ENCODE data around the gene ZBTB32. TPM values are rescaled to one million over a fixed set of nuclear protein-coding genes. Genes with fewer than 3 reads are reported as not detected.

The ZBTB32 gene
- polyA plus RNA-seq, 2 of the 4 experiments (the other 2 are of a cell fraction), result not detected

DNA sequence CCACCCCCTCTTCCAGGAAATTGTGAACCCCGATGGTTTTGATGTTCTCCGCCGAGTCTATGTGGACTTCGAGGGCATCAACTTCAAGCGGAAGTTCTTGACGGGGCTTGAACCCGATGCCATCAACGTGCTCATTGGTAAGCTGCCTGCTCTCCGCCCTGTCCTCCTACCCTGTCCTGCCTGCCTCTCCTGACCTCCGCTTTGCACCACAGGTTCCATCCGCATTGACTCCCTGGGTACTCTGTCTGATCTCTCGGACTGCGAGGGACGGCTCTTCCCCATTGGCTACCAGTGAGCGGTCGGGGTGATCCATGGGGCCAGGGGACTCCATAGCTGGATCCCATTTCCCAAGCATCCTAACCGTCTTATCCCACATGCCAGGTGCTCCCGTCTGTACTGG is 26.0 kb downstream of the ZBTB32 start:
- Histone ChIP-seq H3K27ac (no peak overlapping the region), H3K4me2 (no peak overlapping the region), H3K9me3 (no peaks in the 10 kb centered on the region), H3K4me1 (no peaks in the 10 kb centered on the region), H3K4me3 (no peak overlapping the region)
- WGBS (ENCODE audit: missing lambda C conversion rate), result 93% methylated on average over 18 of the region's 18 CpGs
- TF ChIP-seq HOXB13 (CRISPR knock-in tag; IDR thresholded peaks at IDR 0.05; ENCODE audit: low read depth) (no peak), FOSB (CRISPR knock-in tag; IDR thresholded peaks at IDR 0.05) (no peak), GATA3 (IDR thresholded peaks at IDR 0.05; ENCODE audit: borderline replicate concordance) (no peak)
- no peak for DNase-seq (ENCODE audit: low read depth in 1 of 2, low spot score in 1 of 2)
- no peak for ATAC-seq
- ChIA-PET POLR2A (interaction anchor here (1.7 to 2.1 kb wide), 2 partner anchors 10 to 15 kb away, joined by 4 to 10 read pairs; partner anchors contain the start of genes PSENEN and U2AF1L4), CTCF (interaction anchor here (0.7 to 1.6 kb wide), 7 partner anchors 9 to 182 kb away, joined by 3 to 7 read pairs (median 4); partner anchors contain the start of genes IGFLR1, PSENEN and U2AF1L4)
- FAIRE-seq, result no peak

DNA sequence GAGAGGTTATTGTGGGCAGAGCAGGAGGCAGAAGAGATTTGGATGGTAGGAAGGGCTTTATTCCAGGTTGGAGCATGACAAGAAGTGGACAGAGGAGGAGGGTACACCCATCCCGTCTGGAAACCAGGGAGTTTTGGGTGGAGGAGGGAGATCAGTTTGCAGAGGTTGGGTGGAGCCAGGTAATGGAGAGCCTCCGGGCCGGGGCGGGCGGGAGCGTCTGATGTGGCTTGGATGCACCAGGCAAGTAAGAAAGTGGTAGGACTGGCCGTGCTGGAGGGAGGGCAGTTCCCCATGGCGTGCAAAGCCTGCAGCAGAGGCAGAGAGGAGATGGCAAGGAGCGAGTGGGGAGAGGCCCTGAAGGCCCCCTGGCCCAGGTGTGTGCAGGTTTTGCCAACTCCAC is 27.0 kb downstream of the ZBTB32 start:
- Histone ChIP-seq H3K4me1 (no peaks in the 10 kb centered on the region), H3K27ac (no peak overlapping the region), H3K4me3 (no peak overlapping the region), H3K9me3 (no peaks in the 10 kb centered on the region), H3K4me2 (no peak overlapping the region)
- POLR2A ChIA-PET, result interaction anchor here (2.1 kb wide), 1 partner anchor 9 kb away, joined by 10 read pairs; no protein-coding TSS in a partner anchor
- 81% methylated on average over 7 of the region's 9 CpGs for WGBS (ENCODE audit: missing lambda C conversion rate)
- CTCF ChIA-PET, result interaction anchor here (0.7 to 2.0 kb wide), 6 partner anchors 8 to 218 kb away, joined by 3 to 5 read pairs (median 4); partner anchors contain the start of genes PSENEN and U2AF1L4
- FAIRE-seq (no peak), ATAC-seq (peak in 1 of 2 experiments; percentile 2; a peak in 2 of 6 replicates), DNase-seq (ENCODE audit: low read depth in 1 of 2, low spot score in 1 of 2) (no peak)
- TF ChIP-seq, protein P1, sequence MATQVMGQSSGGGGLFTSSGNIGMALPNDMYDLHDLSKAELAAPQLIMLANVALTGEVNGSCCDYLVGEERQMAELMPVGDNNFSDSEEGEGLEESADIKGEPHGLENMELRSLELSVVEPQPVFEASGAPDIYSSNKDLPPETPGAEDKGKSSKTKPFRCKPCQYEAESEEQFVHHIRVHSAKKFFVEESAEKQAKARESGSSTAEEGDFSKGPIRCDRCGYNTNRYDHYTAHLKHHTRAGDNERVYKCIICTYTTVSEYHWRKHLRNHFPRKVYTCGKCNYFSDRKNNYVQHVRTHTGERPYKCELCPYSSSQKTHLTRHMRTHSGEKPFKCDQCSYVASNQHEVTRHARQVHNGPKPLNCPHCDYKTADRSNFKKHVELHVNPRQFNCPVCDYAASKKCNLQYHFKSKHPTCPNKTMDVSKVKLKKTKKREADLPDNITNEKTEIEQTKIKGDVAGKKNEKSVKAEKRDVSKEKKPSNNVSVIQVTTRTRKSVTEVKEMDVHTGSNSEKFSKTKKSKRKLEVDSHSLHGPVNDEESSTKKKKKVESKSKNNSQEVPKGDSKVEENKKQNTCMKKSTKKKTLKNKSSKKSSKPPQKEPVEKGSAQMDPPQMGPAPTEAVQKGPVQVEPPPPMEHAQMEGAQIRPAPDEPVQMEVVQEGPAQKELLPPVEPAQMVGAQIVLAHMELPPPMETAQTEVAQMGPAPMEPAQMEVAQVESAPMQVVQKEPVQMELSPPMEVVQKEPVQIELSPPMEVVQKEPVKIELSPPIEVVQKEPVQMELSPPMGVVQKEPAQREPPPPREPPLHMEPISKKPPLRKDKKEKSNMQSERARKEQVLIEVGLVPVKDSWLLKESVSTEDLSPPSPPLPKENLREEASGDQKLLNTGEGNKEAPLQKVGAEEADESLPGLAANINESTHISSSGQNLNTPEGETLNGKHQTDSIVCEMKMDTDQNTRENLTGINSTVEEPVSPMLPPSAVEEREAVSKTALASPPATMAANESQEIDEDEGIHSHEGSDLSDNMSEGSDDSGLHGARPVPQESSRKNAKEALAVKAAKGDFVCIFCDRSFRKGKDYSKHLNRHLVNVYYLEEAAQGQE (IDR thresholded peaks at IDR 0.05), result no peak
- TF ChIP-seq TFCP2L1 (CRISPR knock-in tag; IDR thresholded peaks at IDR 0.05) (no peak), SREBF2 (IDR thresholded peaks at IDR 0.05) (no peak), JUNB (IDR thresholded peaks at IDR 0.05) (no peak), POLR2A (IDR thresholded peaks at IDR 0.05; ENCODE audit: low read length) (no peak), NFE2L2 (conservative IDR thresholded peaks at IDR 0.05; ENCODE audit: low read length) (no peak), PHF8 (IDR thresholded peaks at IDR 0.05; ENCODE audit: borderline replicate concordance, low read depth) (no peak), EHF (CRISPR knock-in tag; IDR thresholded peaks at IDR 0.05) (no peak), CBX2 (IDR thresholded peaks at IDR 0.05; ENCODE audit: borderline replicate concordance, low read depth) (no peak), MAZ (IDR thresholded peaks at IDR 0.05; ENCODE audit: borderline replicate concordance, low read depth, low read length) (no peak), ZFP36 (IDR thresholded peaks at IDR 0.05; ENCODE audit: borderline replicate concordance, partially characterized antibody) (no peak), ZSCAN20 (CRISPR knock-in tag; IDR thresholded peaks at IDR 0.05) (no peak), RARB (CRISPR knock-in tag; IDR thresholded peaks at IDR 0.05) (no peak), HOXA7 (CRISPR knock-in tag; IDR thresholded peaks at IDR 0.05) (no peak), HOXB13 (CRISPR knock-in tag; IDR thresholded peaks at IDR 0.05; ENCODE audit: low read depth) (no peak), EHMT2 (IDR thresholded peaks at IDR 0.05; ENCODE audit: low read depth) (no peak)
- TF ChIP-seq, protein P2, sequence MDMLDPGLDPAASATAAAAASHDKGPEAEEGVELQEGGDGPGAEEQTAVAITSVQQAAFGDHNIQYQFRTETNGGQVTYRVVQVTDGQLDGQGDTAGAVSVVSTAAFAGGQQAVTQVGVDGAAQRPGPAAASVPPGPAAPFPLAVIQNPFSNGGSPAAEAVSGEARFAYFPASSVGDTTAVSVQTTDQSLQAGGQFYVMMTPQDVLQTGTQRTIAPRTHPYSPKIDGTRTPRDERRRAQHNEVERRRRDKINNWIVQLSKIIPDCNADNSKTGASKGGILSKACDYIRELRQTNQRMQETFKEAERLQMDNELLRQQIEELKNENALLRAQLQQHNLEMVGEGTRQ (IDR thresholded peaks at IDR 0.05), result no peak
- TF ChIP-seq, protein P3, sequence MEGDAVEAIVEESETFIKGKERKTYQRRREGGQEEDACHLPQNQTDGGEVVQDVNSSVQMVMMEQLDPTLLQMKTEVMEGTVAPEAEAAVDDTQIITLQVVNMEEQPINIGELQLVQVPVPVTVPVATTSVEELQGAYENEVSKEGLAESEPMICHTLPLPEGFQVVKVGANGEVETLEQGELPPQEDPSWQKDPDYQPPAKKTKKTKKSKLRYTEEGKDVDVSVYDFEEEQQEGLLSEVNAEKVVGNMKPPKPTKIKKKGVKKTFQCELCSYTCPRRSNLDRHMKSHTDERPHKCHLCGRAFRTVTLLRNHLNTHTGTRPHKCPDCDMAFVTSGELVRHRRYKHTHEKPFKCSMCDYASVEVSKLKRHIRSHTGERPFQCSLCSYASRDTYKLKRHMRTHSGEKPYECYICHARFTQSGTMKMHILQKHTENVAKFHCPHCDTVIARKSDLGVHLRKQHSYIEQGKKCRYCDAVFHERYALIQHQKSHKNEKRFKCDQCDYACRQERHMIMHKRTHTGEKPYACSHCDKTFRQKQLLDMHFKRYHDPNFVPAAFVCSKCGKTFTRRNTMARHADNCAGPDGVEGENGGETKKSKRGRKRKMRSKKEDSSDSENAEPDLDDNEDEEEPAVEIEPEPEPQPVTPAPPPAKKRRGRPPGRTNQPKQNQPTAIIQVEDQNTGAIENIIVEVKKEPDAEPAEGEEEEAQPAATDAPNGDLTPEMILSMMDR (IDR thresholded peaks at IDR 0.05), result no peak
- TF ChIP-seq, protein P4, sequence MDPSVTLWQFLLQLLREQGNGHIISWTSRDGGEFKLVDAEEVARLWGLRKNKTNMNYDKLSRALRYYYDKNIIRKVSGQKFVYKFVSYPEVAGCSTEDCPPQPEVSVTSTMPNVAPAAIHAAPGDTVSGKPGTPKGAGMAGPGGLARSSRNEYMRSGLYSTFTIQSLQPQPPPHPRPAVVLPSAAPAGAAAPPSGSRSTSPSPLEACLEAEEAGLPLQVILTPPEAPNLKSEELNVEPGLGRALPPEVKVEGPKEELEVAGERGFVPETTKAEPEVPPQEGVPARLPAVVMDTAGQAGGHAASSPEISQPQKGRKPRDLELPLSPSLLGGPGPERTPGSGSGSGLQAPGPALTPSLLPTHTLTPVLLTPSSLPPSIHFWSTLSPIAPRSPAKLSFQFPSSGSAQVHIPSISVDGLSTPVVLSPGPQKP (IDR thresholded peaks at IDR 0.05; ENCODE audit: low read depth, low read length), result no peak
- TF ChIP-seq, protein P5, sequence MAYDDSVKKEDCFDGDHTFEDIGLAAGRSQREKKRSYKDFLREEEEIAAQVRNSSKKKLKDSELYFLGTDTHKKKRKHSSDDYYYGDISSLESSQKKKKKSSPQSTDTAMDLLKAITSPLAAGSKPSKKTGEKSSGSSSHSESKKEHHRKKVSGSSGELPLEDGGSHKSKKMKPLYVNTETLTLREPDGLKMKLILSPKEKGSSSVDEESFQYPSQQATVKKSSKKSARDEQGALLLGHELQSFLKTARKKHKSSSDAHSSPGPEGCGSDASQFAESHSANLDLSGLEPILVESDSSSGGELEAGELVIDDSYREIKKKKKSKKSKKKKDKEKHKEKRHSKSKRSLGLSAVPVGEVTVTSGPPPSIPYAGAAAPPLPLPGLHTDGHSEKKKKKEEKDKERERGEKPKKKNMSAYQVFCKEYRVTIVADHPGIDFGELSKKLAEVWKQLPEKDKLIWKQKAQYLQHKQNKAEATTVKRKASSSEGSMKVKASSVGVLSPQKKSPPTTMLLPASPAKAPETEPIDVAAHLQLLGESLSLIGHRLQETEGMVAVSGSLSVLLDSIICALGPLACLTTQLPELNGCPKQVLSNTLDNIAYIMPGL (CRISPR knock-in tag; IDR thresholded peaks at IDR 0.05; ENCODE audit: borderline replicate concordance), result no peak
